HepG2 (cell line): ENCODE measurements around the gene NUBPL. TPM values are rescaled to one million over a fixed set of nuclear protein-coding genes. Genes with fewer than 3 reads are reported as not detected.

ENCODE experiments used
- ATAC-seq: fragments of 200-7000 bp; cut with Tn5 transposase; 3 replicates; pipeline ENCODE4 v1.9.1; 2020; ENCODE audit warnings: mild to moderate bottlenecking, moderate library complexity
- BruUV-seq: library from RNA; stranded (reverse); fragments of 400-500 nt; replicated peaks from 2 replicates; lab custom pipeline; 2021; lab: Mats Ljungman, UMichigan
- CTCF ChIA-PET: fragments of 300-600 bp; formaldehyde crosslinking; extraction: SDS; loops from one replicate; lab custom pipeline; 2021; ENCODE audit warnings: low total read pairs, inconsistent platforms, low intra/inter-chr PET ratio; lab: Yijun Ruan, JAX
- POLR2A ChIA-PET: fragments of 350-600 bp; sonication (Branson Sonifier 250); formaldehyde crosslinking; loops from one replicate; lab custom pipeline; 2020; ENCODE audit warnings: antibody characterized with exemption, inconsistent platforms; lab: Yijun Ruan, JAX
- DNase-seq: peaks from one replicate; pipeline ENCODE4 v3.0.0-alpha.2; 2015; ENCODE audit warnings: low spot score
- FAIRE-seq: peaks from 3 replicates; lab custom pipeline; 2011; peaks lifted over from hg19 to GRCh38; lab: Jason Lieb, UNC
- H2AFZ ChIP-seq: one replicate; pipeline ENCODE4 v1.6.1; 2011; ENCODE audit warnings: low read length, inconsistent platforms
- H3K27ac ChIP-seq: fragments of 300-600 bp; 3 replicates; pipeline ENCODE4 v1.8.0; 2011; ENCODE audit warnings: mixed run types, mild to moderate bottlenecking, mixed read lengths, low read length, inconsistent platforms; ENCODE audit not compliant: insufficient read depth; ENCODE audit errors: extremely low read length
- H3K27me3 ChIP-seq, 2 experiments: fragments of 200-600 bp in 1 of 2; 2 replicates in 1 of 2; 3 replicates in 1 of 2; pipeline versions ENCODE4 v1.6.0 to v1.8.0; 2011; ENCODE audit warnings: low read length in 2 of 2, mild to moderate bottlenecking in 2 of 2, moderate library complexity in 2 of 2, inconsistent platforms in 1 of 2; ENCODE audit not compliant: insufficient read depth in 2 of 2, control insufficient read depth in 1 of 2
- H3K36me3 ChIP-seq, 2 experiments: fragments of 200-600 bp in 1 of 2; replicated peaks in 1 of 2; 2 replicates in 1 of 2; 3 replicates in 1 of 2; pipeline versions ENCODE4 v1.5.1 to v1.8.0; 2011; ENCODE audit warnings: low read length in 2 of 2, inconsistent platforms in 1 of 2; ENCODE audit not compliant: insufficient read depth in 2 of 2, control insufficient read depth in 1 of 2
- H3K4me1 ChIP-seq: 2 replicates; pipeline ENCODE4 v1.5.1; 2012; ENCODE audit warnings: low read length, inconsistent platforms; ENCODE audit not compliant: insufficient read depth
- H3K4me2 ChIP-seq: 2 replicates; pipeline ENCODE4 v1.6.0; 2011; ENCODE audit warnings: low read depth, low read length, inconsistent platforms
- H3K4me3 ChIP-seq, 3 experiments: fragments of 200-600 bp in 1 of 3; sonication (generic), shearing (Covaris generic) in 1 of 3; replicated peaks in 1 of 3; 2 replicates each; pipeline ENCODE4 v1.5.1; 2011 to 2016; ENCODE audit warnings: low read length in 3 of 3, inconsistent platforms in 2 of 3, low read depth in 2 of 3, mild to moderate bottlenecking in 2 of 3, control low read depth in 1 of 3, mixed read lengths in 1 of 3; ENCODE audit not compliant: insufficient read depth in 1 of 3
- H3K79me2 ChIP-seq: one replicate; pipeline ENCODE4 v1.6.1; 2011; ENCODE audit warnings: low read length, inconsistent platforms; ENCODE audit not compliant: insufficient read depth
- H3K9ac ChIP-seq: 2 replicates; pipeline ENCODE4 v1.6.0; 2011; ENCODE audit warnings: mild to moderate bottlenecking, low read depth, low read length, inconsistent platforms; ENCODE audit not compliant: insufficient read depth
- H3K9me3 ChIP-seq: 2 replicates; pipeline ENCODE4 v1.5.1; 2012; ENCODE audit warnings: mild to moderate bottlenecking, low read length
- H4K20me1 ChIP-seq: 2 replicates; pipeline ENCODE4 v1.6.0; 2011; ENCODE audit warnings: inconsistent platforms, mild to moderate bottlenecking, low read length, moderate library complexity; ENCODE audit not compliant: insufficient read depth
- AKAP8 ChIP-seq: sonication (generic); formaldehyde crosslinking; IDR thresholded peaks from 2 replicates; pipeline ENCODE4 v1.5.1; 2020; ENCODE audit warnings: mild to moderate bottlenecking, missing genetic modification reagents
- BCL6 ChIP-seq: IDR thresholded peaks from 2 replicates; pipeline ENCODE4 v1.6.1; 2016; ENCODE audit warnings: missing genetic modification reagents, missing compliant biosample characterization
- EEA1 ChIP-seq: sonication (generic); formaldehyde crosslinking; IDR thresholded peaks from 2 replicates; pipeline ENCODE4 v1.5.1; 2020; ENCODE audit warnings: mild to moderate bottlenecking, missing genetic modification reagents, borderline replicate concordance
- FOXA3 ChIP-seq: IDR thresholded peaks from 2 replicates; pipeline ENCODE4 v1.6.1; 2016; ENCODE audit warnings: missing genetic modification reagents, missing compliant biosample characterization
- FOXP1 ChIP-seq, 2 experiments: fragments of 450-650 bp in 1 of 2; IDR thresholded peaks; 2 replicates each; pipeline ENCODE4 v1.6.1; 2017 to 2018; ENCODE audit warnings: antibody characterized with exemption in 1 of 2
- GFI1 ChIP-seq: sonication (generic); formaldehyde crosslinking; IDR thresholded peaks from 2 replicates; pipeline ENCODE4 v1.5.0; 2020; ENCODE audit warnings: missing genetic modification reagents, mild to moderate bottlenecking, borderline replicate concordance
- KAT8 ChIP-seq: IDR thresholded peaks from 2 replicates; pipeline ENCODE4 v1.6.1; 2016; ENCODE audit warnings: missing genetic modification reagents, missing compliant biosample characterization
- TGIF2 ChIP-seq: IDR thresholded peaks from 2 replicates; pipeline ENCODE4 v1.6.1; 2016; ENCODE audit warnings: control low read depth, missing compliant biosample characterization
- ZBTB20 ChIP-seq: sonication (generic); formaldehyde crosslinking; IDR thresholded peaks from 2 replicates; pipeline ENCODE4 v1.8.1; 2023; ENCODE audit warnings: missing genetic modification reagents, low read depth, mild to moderate bottlenecking, borderline replicate concordance
- ZNF224 ChIP-seq: sonication (generic); formaldehyde crosslinking; IDR thresholded peaks from 2 replicates; pipeline ENCODE4 v1.5.0; 2020; ENCODE audit warnings: mild to moderate bottlenecking, missing genetic modification reagents
- ZNF317 ChIP-seq: sonication (generic); formaldehyde crosslinking; IDR thresholded peaks from 2 replicates; pipeline ENCODE4 v1.5.0; 2020; ENCODE audit warnings: mild to moderate bottlenecking, missing genetic modification reagents
- ZNF34 ChIP-seq: sonication (generic); formaldehyde crosslinking; IDR thresholded peaks from 2 replicates; pipeline ENCODE4 v1.4.0; 2020; ENCODE audit warnings: mild to moderate bottlenecking, missing genetic modification reagents, borderline replicate concordance
- ZNF546 ChIP-seq: sonication (generic); formaldehyde crosslinking; conservative IDR thresholded peaks from 2 replicates; pipeline ENCODE4 v1.8.1; 2023; ENCODE audit warnings: mild to moderate bottlenecking, missing genetic modification reagents
- WGBS: methylation state at CpG from one replicate; pipeline ENCODE4 v1.1.6; 2017; ENCODE audit warnings: low lambda C conversion rate; 5-methylcytosine and 5-hydroxymethylcytosine counted together
- in situ Hi-C: cut with HindIII; loops from 2 replicates; pipeline ENCODE4 v1.10.0; 2017; ENCODE audit warnings: low pct_unique_long_range_greater_than_20kb; ENCODE audit not compliant: extremely low pct_ligation_motif_present
- intact Hi-C: fragments of 100-400 bp; cut with micrococcal nuclease; formaldehyde crosslinking; loops from one replicate; pipeline ENCODE4 v1.10.0; 2022; ENCODE audit not compliant: unreplicated experiment
- polyA plus RNA-seq, 8 experiments: library from polyadenylated mRNA; depleted of rRNA in 3 of 8; stranded (reverse) in 7 of 8; unstranded in 1 of 8; fragments of >200 nt; fragmentation: Illumina TruSeq in 4 of 8; extraction: Trizol in 4 of 8; gene quantifications; 2 replicates each; pipeline versions ENCODE4 v1.2.1 to v1.2.3, GENCODE V29; 2011 to 2016; ENCODE audit warnings: low read depth in 4 of 8, missing spikeins in 1 of 8, mixed read lengths in 1 of 8; ENCODE audit not compliant: insufficient read depth in 1 of 8
- total RNA-seq, 5 experiments: library from RNA; depleted of rRNA; stranded (reverse); fragments of >200 nt; fragmentation: Illumina TruSeq; extraction: Trizol; gene quantifications; 2 replicates each; pipeline ENCODE4 v1.2.3, GENCODE V29; 2016; ENCODE audit warnings: low read depth in 1 of 5
- TF ChIP-seq, protein P1 (sequence below): sonication (generic); formaldehyde crosslinking; IDR thresholded peaks from 2 replicates; pipeline ENCODE4 v1.8.0; 2022; ENCODE audit warnings: missing genetic modification reagents, mild to moderate bottlenecking, moderate library complexity, borderline replicate concordance
- TF ChIP-seq, protein P2 (sequence below): sonication (generic); formaldehyde crosslinking; IDR thresholded peaks from 2 replicates; pipeline ENCODE4 v1.8.1; 2023; ENCODE audit warnings: mild to moderate bottlenecking, missing genetic modification reagents, borderline replicate concordance

Gene NUBPL
- total and polyA plus RNA-seq, 2 of the 13 experiments (the other 11 are each of a cell fraction or from before 2014, with no cell fraction given): 21.3 to 44.1 TPM

DNA sequence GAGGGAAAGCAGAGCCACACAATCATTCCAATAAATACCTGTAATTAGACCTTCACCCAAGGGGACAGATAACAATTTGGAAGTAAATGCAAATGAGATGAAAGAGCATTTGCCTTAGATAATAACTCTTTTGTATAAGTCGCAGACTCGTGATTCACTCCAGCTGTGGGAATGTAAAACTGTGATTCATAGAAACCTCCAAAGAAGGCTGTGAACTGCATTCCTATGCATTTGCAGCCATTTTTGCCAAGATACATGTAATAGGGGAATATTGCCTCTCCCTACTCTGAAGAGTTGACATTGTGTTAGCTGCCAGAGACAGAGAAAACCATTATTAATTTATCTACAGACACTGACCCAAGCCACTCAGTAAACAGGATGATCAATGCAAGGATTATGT, 334.0 kb downstream of the NUBPL start:
- no peak overlapping the region for H3K4me3 ChIP-seq
- ATAC-seq (no peak), DNase-seq (peak; percentile 35), FAIRE-seq (no peak)
- TF ChIP-seq, protein P1, sequence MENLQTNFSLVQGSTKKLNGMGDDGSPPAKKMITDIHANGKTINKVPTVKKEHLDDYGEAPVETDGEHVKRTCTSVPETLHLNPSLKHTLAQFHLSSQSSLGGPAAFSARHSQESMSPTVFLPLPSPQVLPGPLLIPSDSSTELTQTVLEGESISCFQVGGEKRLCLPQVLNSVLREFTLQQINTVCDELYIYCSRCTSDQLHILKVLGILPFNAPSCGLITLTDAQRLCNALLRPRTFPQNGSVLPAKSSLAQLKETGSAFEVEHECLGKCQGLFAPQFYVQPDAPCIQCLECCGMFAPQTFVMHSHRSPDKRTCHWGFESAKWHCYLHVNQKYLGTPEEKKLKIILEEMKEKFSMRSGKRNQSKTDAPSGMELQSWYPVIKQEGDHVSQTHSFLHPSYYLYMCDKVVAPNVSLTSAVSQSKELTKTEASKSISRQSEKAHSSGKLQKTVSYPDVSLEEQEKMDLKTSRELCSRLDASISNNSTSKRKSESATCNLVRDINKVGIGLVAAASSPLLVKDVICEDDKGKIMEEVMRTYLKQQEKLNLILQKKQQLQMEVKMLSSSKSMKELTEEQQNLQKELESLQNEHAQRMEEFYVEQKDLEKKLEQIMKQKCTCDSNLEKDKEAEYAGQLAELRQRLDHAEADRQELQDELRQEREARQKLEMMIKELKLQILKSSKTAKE (CRISPR knock-in tag): peak; percentile 2; the same call in 1 of the 2 replicates
- TF ChIP-seq BCL6 (CRISPR knock-in tag) (0 out of 2 replicates have a peak, but pooled peaks have one; percentile 10), ZNF224 (CRISPR knock-in tag) (no peak), GFI1 (CRISPR knock-in tag) (0 out of 2 replicates have a peak, but pooled peaks have one; percentile 3), FOXP1 (IDR thresholded peaks at IDR 0.05) (no peak), FOXP1 (CRISPR knock-in tag; IDR thresholded peaks at IDR 0.05) (no peak), TGIF2 (CRISPR knock-in tag) (no peak), KAT8 (no peak), EEA1 (no peak), ZNF34 (CRISPR knock-in tag) (no peak), AKAP8 (no peak), FOXA3 (CRISPR knock-in tag) (0 out of 2 replicates have a peak, but pooled peaks have one; percentile 23), ZNF317 (no peak), ZNF546 (CRISPR knock-in tag) (no peak), ZBTB20 (CRISPR knock-in tag) (no peak)
- TF ChIP-seq, protein P2, sequence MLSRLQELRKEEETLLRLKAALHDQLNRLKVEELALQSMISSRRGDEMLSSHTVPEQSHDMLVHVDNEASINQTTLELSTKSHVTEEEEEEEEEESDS (CRISPR knock-in tag): no peak
- H3K9me3 ChIP-seq: no peaks in the 10 kb centered on the region
- H4K20me1 ChIP-seq: no peaks in the 10 kb centered on the region
- 12% methylated on average over 2 of the region's 2 CpGs for WGBS
- H3K4me2 ChIP-seq: no peak overlapping the region
- H3K9ac ChIP-seq: no peak overlapping the region
- POLR2A ChIA-PET: no interaction called here
- no TSS peak for BruUV-seq
- H3K36me3 ChIP-seq: no peaks in the 10 kb centered on the region
- H3K27ac ChIP-seq: no peak overlapping the region
- peaks cover 0 to 6% of the 10 kb centered on the region in 2 experiments; a peak in 1 of 5 replicates for H3K27me3 ChIP-seq
- in situ Hi-C loops (no loop called here), intact Hi-C loops (loop anchor here (10.0 kb wide), 1 partner anchor 380 kb away; no protein-coding TSS in a partner anchor)
- CTCF ChIA-PET: no interaction called here
- H3K4me1 ChIP-seq: peaks cover 16% of the 10 kb centered on the region; the same call in 1 of the 2 replicates
- H2AFZ ChIP-seq: no peak overlapping the region
- no peaks in the 10 kb centered on the region for H3K79me2 ChIP-seq
